Measurements from ENCODE around the gene SLC39A11. TPM values are rescaled to one million over a fixed set of nuclear protein-coding genes. Genes with fewer than 3 reads are reported as not detected.

Gene SLC39A11
- total RNA-seq, 2 experiments from 2014 or later, result 9.7 to 12.2 TPM

DNA sequence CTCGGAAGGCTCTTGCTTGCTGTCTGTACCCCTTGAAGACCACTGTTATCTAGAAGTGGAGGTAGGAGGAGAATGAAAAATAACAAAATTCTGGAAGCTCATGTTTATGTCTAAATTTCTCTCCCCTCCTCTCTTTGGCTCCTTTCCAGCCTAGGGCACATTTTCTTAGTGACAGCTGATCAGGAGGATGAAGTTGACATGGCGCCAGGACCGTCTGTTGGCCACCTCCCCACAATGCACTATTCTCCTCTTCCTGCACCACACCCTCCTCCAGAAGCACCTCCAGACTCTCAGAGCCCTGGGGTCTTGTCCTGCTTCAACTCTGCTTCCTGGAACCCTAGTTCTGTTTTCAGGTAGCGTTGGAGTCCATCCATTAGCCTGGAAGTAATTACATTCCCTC lies 46.8 kb upstream of the SLC39A11 start:
- POLR2A ChIA-PET, result no interaction called here
- CTCF ChIA-PET, result no interaction called here

DNA sequence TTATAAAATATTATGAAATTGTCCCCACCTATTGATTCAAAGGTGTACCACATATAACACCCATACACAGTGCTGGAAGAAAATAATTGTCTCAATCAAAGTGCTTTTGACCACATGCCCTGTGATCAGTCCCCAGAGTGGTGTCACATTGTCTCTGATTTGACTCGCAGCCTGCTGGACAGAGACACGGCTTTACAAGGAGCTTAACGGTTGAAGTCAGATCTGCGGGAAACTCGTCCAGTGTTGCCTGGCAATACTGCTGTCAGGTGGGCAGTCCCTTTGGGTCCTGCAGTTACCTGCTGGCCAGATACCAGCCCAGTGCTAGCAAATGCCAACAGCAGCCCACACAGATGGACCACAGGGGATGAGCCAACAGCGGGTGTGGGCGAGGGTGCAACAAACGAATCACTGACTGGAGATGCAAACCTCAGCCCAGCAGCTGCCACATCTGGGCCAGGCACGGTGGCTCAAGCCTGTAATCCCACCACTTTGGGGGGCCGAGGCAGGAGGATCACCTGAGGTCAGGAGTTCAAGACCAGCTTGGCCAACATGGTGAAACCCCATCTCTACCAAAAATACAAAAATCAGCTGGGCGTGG lies 46.2 kb upstream of the SLC39A11 start:
- no peak for ATAC-seq (ENCODE audit: poor library complexity)
- intact Hi-C loops (cut with DNase I, micrococcal nuclease), result no loop called here
- H3K36me3 ChIP-seq (ENCODE audit: insufficient read depth, low read length), result no peaks in the 10 kb centered on the region
- H3K27me3 ChIP-seq (ENCODE audit: control insufficient read depth in 1 of 2, insufficient read depth in 2 of 2, low read length in 2 of 2), result no peaks in the 10 kb centered on the region
- no peak overlapping the region for H3K27ac Mint-ChIP-seq
- H3K4me3 ChIP-seq (ENCODE audit: low read length), result no peak overlapping the region
- H3K4me1 Mint-ChIP-seq (ENCODE audit: low read depth), result peaks cover 11% of the 10 kb centered on the region
- no peaks in the 10 kb centered on the region for H3K9me3 Mint-ChIP-seq
- H3K27ac ChIP-seq (ENCODE audit: low read depth in 1 of 2, low read length in 2 of 2), result no peak overlapping the region
- ChIA-PET POLR2A (no interaction called here), CTCF (no interaction called here)
- no peak overlapping the region for H3K4me3 Mint-ChIP-seq
- H3K4me1 ChIP-seq (ENCODE audit: insufficient read depth, low read length), result peaks cover 8% of the 10 kb centered on the region
- TF ChIP-seq, protein P1, sequence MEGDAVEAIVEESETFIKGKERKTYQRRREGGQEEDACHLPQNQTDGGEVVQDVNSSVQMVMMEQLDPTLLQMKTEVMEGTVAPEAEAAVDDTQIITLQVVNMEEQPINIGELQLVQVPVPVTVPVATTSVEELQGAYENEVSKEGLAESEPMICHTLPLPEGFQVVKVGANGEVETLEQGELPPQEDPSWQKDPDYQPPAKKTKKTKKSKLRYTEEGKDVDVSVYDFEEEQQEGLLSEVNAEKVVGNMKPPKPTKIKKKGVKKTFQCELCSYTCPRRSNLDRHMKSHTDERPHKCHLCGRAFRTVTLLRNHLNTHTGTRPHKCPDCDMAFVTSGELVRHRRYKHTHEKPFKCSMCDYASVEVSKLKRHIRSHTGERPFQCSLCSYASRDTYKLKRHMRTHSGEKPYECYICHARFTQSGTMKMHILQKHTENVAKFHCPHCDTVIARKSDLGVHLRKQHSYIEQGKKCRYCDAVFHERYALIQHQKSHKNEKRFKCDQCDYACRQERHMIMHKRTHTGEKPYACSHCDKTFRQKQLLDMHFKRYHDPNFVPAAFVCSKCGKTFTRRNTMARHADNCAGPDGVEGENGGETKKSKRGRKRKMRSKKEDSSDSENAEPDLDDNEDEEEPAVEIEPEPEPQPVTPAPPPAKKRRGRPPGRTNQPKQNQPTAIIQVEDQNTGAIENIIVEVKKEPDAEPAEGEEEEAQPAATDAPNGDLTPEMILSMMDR (IDR thresholded peaks at IDR 0.05), result no peak
- no peaks in the 10 kb centered on the region for H3K9me3 ChIP-seq (ENCODE audit: control insufficient read depth in 1 of 2, insufficient read depth in 1 of 2, low read length in 2 of 2)
- H3K27me3 Mint-ChIP-seq, result no peaks in the 10 kb centered on the region
- H3K36me3 Mint-ChIP-seq (ENCODE audit: low read depth), result no peaks in the 10 kb centered on the region
- DNase-seq, result no peak

More for the DNA sequence above, 46.8 kb upstream of the SLC39A11 start:
- H3K4me3 ChIP-seq (ENCODE audit: low read length), result no peak overlapping the region
- H3K27ac ChIP-seq (ENCODE audit: low read depth in 1 of 2, low read length in 2 of 2), result no peak overlapping the region
- peaks cover 11% of the 10 kb centered on the region for H3K4me1 ChIP-seq (ENCODE audit: insufficient read depth, low read length)
- intact Hi-C loops (cut with DNase I, micrococcal nuclease), result no loop called here
- Mint-ChIP-seq H3K36me3 (ENCODE audit: low read depth) (no peaks in the 10 kb centered on the region), H3K4me1 (ENCODE audit: low read depth) (peaks cover 12% of the 10 kb centered on the region), H3K4me3 (no peak overlapping the region), H3K27ac (no peak overlapping the region), H3K27me3 (no peaks in the 10 kb centered on the region), H3K9me3 (peaks cover 3% of the 10 kb centered on the region)
- DNase-seq, result no peak
- H3K27me3 ChIP-seq (ENCODE audit: control insufficient read depth in 1 of 2, insufficient read depth in 2 of 2, low read length in 2 of 2), result no peaks in the 10 kb centered on the region
- no peaks in the 10 kb centered on the region for H3K9me3 ChIP-seq (ENCODE audit: control insufficient read depth in 1 of 2, insufficient read depth in 1 of 2, low read length in 2 of 2)
- ATAC-seq (ENCODE audit: poor library complexity), result no peak
- TF ChIP-seq, protein P1 (IDR thresholded peaks at IDR 0.05), result no peak
- no peaks in the 10 kb centered on the region for H3K36me3 ChIP-seq (ENCODE audit: insufficient read depth, low read length)

DNA sequence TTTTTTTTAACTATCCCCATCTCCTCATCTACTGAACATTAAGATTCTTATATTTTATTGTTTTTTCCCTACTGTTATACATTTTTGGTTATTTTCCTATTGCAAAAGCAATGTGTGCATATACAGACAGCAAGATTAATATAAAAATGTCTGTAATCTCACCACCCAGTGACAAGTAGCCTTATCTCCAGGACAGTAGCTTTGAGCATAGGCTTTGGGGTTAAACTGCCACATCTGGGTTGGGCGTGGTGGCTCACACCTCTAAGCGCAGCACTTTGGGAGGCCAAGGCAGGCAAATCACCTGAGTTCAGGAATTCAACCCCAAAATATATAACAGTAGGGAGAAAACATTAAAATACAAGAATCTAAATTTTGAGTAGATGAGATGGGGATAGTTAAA lies 44.9 kb upstream of the SLC39A11 start:
- POLR2A ChIA-PET, result no interaction called here
- no peaks in the 10 kb centered on the region for H3K9me3 ChIP-seq (ENCODE audit: control insufficient read depth in 1 of 2, insufficient read depth in 1 of 2, low read length in 2 of 2)
- CTCF ChIA-PET, result no interaction called here
- H3K4me1 Mint-ChIP-seq (ENCODE audit: low read depth), result no peaks in the 10 kb centered on the region
- no peaks in the 10 kb centered on the region for H3K9me3 Mint-ChIP-seq
- no peaks in the 10 kb centered on the region for H3K4me1 ChIP-seq (ENCODE audit: insufficient read depth, low read length)
- H3K27me3 Mint-ChIP-seq, result no peaks in the 10 kb centered on the region
- no peak overlapping the region for H3K4me3 ChIP-seq (ENCODE audit: low read length)
- intact Hi-C loops (cut with DNase I, micrococcal nuclease), result no loop called here
- DNase-seq (no peak), ATAC-seq (ENCODE audit: poor library complexity) (no peak)
- H3K27ac Mint-ChIP-seq, result no peak overlapping the region
- no peaks in the 10 kb centered on the region for H3K36me3 Mint-ChIP-seq (ENCODE audit: low read depth)
- H3K27ac ChIP-seq (ENCODE audit: low read depth in 1 of 2, low read length in 2 of 2), result no peak overlapping the region
- TF ChIP-seq, protein P1 (IDR thresholded peaks at IDR 0.05), result no peak
- H3K27me3 ChIP-seq (ENCODE audit: control insufficient read depth in 1 of 2, insufficient read depth in 2 of 2, low read length in 2 of 2), result no peaks in the 10 kb centered on the region
- H3K36me3 ChIP-seq (ENCODE audit: insufficient read depth, low read length), result no peaks in the 10 kb centered on the region
- no peak overlapping the region for H3K4me3 Mint-ChIP-seq
